H9 (cell line): ENCODE data around the gene GRIN2A. TPM values are rescaled to one million over a fixed set of nuclear protein-coding genes. Genes with fewer than 3 reads are reported as not detected.

ENCODE experiments used
- DNase-seq: peaks from one replicate; pipeline ENCODE4 v3.0.0-alpha.2; 2017
- H2AFZ ChIP-seq: one replicate; pipeline ENCODE4 v1.6.1; 2013; ENCODE audit warnings: mild to moderate bottlenecking, low read length, control low read depth, moderate library complexity
- H2AK5ac ChIP-seq: 2 replicates; pipeline ENCODE4 v1.6.1; 2013; ENCODE audit warnings: low read length, control low read depth, mixed read lengths; ENCODE audit not compliant: insufficient read length
- H2BK120ac ChIP-seq: one replicate; pipeline ENCODE4 v1.6.1; 2013; ENCODE audit warnings: low read depth, mild to moderate bottlenecking, low read length, control low read depth, inconsistent platforms; ENCODE audit not compliant: poor library complexity, severe bottlenecking
- H2BK12ac ChIP-seq: 2 replicates; pipeline ENCODE4 v1.6.1; 2013; ENCODE audit warnings: low read length, control low read depth, mixed read lengths, low read depth; ENCODE audit not compliant: insufficient read length
- H2BK15ac ChIP-seq: 2 replicates; pipeline ENCODE4 v1.6.1; 2013; ENCODE audit warnings: low read depth, low read length, control low read depth
- H2BK20ac ChIP-seq: one replicate; pipeline ENCODE4 v1.6.1; 2013; ENCODE audit warnings: low read depth, mild to moderate bottlenecking, low read length, control low read depth, inconsistent platforms; ENCODE audit not compliant: poor library complexity, severe bottlenecking
- H2BK5ac ChIP-seq: 2 replicates; pipeline ENCODE4 v1.6.1; 2013; ENCODE audit warnings: low read length, control low read depth, mixed read lengths; ENCODE audit not compliant: insufficient read length
- H3K14ac ChIP-seq: 2 replicates; pipeline ENCODE4 v1.6.1; 2013; ENCODE audit warnings: low read length, control low read depth; ENCODE audit not compliant: insufficient read depth
- H3K18ac ChIP-seq: 2 replicates; pipeline ENCODE4 v1.6.1; 2013; ENCODE audit warnings: low read depth, mild to moderate bottlenecking, mixed read lengths, low read length, control low read depth; ENCODE audit not compliant: insufficient read length
- H3K23ac ChIP-seq: 2 replicates; pipeline ENCODE4 v1.6.1; 2013; ENCODE audit warnings: low read length, control low read depth, mixed read lengths, low read depth; ENCODE audit not compliant: insufficient read length
- H3K23me2 ChIP-seq: 2 replicates; pipeline ENCODE4 v1.6.1; 2013; ENCODE audit warnings: low read depth, mild to moderate bottlenecking, mixed read lengths, low read length, control low read depth; ENCODE audit not compliant: insufficient read length, poor library complexity, severe bottlenecking
- H3K27ac ChIP-seq: 2 replicates; pipeline ENCODE4 v1.5.1; 2013; ENCODE audit warnings: low read length, control low read depth, mixed read lengths, low read depth; ENCODE audit not compliant: insufficient read length
- H3K27me3 ChIP-seq: 2 replicates; pipeline ENCODE4 v1.6.1; 2013; ENCODE audit warnings: low read length, control low read depth, inconsistent platforms; ENCODE audit not compliant: insufficient read depth
- H3K4ac ChIP-seq: 2 replicates; pipeline ENCODE4 v1.6.1; 2013; ENCODE audit warnings: low read depth, mild to moderate bottlenecking, control low read depth, inconsistent platforms, low read length, moderate library complexity
- H3K4me1 ChIP-seq: 2 replicates; pipeline ENCODE4 v1.6.1; 2013; ENCODE audit warnings: low read length, control low read depth, inconsistent platforms; ENCODE audit not compliant: insufficient read depth
- H3K4me2 ChIP-seq: 2 replicates; pipeline ENCODE4 v1.6.1; 2013; ENCODE audit warnings: low read length, control low read depth, mixed read lengths; ENCODE audit not compliant: insufficient read length, insufficient read depth
- H3K56ac ChIP-seq: 2 replicates; pipeline ENCODE4 v1.6.1; 2013; ENCODE audit warnings: low read depth, mild to moderate bottlenecking, mixed read lengths, low read length, control low read depth; ENCODE audit not compliant: insufficient read length
- H3K79me1 ChIP-seq: 2 replicates; pipeline ENCODE4 v1.6.1; 2013; ENCODE audit warnings: low read depth, mild to moderate bottlenecking, moderate library complexity, low read length, control low read depth, inconsistent platforms; ENCODE audit not compliant: insufficient read depth, poor library complexity, severe bottlenecking
- H3K79me2 ChIP-seq: 2 replicates; pipeline ENCODE4 v1.6.1; 2013; ENCODE audit warnings: low read length, control low read depth, inconsistent platforms; ENCODE audit not compliant: insufficient read depth
- H3K9ac ChIP-seq: 2 replicates; pipeline ENCODE4 v1.6.1; 2013; ENCODE audit warnings: low read length, control low read depth, mixed read lengths; ENCODE audit not compliant: insufficient read length; ENCODE audit errors: extremely low read depth
- H3K9me3 ChIP-seq: one replicate; pipeline ENCODE4 v1.6.1; 2013; ENCODE audit warnings: low read depth, low read length, inconsistent platforms; ENCODE audit not compliant: control insufficient read depth
- H3T11ph ChIP-seq: one replicate; pipeline ENCODE4 v1.6.1; 2013; ENCODE audit warnings: mild to moderate bottlenecking, low read length, control low read depth, inconsistent platforms
- H4K20me1 ChIP-seq: one replicate; pipeline ENCODE4 v1.6.1; 2013; ENCODE audit not compliant: control insufficient read depth, insufficient read length, insufficient read depth
- H4K5ac ChIP-seq: 2 replicates; pipeline ENCODE4 v1.6.1; 2013; ENCODE audit warnings: low read depth, mild to moderate bottlenecking, mixed read lengths, low read length, control low read depth; ENCODE audit not compliant: insufficient read length
- H4K8ac ChIP-seq: replicated peaks from 2 replicates; pipeline ENCODE4 v1.6.1; 2013; ENCODE audit warnings: low read length, control low read depth, mixed read lengths, low read depth; ENCODE audit not compliant: insufficient read length
- H4K91ac ChIP-seq: 2 replicates; pipeline ENCODE4 v1.6.1; 2013; ENCODE audit warnings: low read depth, mild to moderate bottlenecking, moderate library complexity, mixed read lengths, low read length, control low read depth; ENCODE audit not compliant: insufficient read length
- H3K27ac Mint-ChIP-seq, 3 experiments: 2 replicates in 2 of 3; 3 replicates in 1 of 3; pipeline ENCODE4 v1.8.0; 2020 to 2021; ENCODE audit warnings: mixed read lengths in 3 of 3, mild to moderate bottlenecking in 1 of 3, moderate library complexity in 1 of 3
- H3K27me3 Mint-ChIP-seq: 2 replicates; pipeline ENCODE4 v1.8.0; 2021; ENCODE audit warnings: low read depth, mild to moderate bottlenecking, moderate library complexity, mixed read lengths
- H3K36me3 Mint-ChIP-seq, 3 experiments: 2 replicates in 2 of 3; 3 replicates in 1 of 3; pipeline ENCODE4 v1.8.0; 2020 to 2021; ENCODE audit warnings: low read depth in 3 of 3, mixed read lengths in 3 of 3; ENCODE audit not compliant: insufficient read depth in 1 of 3
- H3K4me1 Mint-ChIP-seq, 2 experiments: 2 replicates each; pipeline ENCODE4 v1.8.0; 2020; ENCODE audit warnings: mixed read lengths in 2 of 2
- H3K4me3 Mint-ChIP-seq, 2 experiments: 2 replicates in 1 of 2; 3 replicates in 1 of 2; pipeline ENCODE4 v1.8.0; 2020 to 2021; ENCODE audit warnings: mild to moderate bottlenecking in 2 of 2, mixed read lengths in 2 of 2, moderate library complexity in 1 of 2
- H3K9me3 Mint-ChIP-seq, 2 experiments: 2 replicates in 1 of 2; 3 replicates in 1 of 2; pipeline ENCODE4 v1.8.0; 2020; ENCODE audit warnings: mild to moderate bottlenecking in 2 of 2, mixed read lengths in 2 of 2, moderate library complexity in 1 of 2
- WGBS: extraction: QIAGEN DNeasy Blood & Tissue Kit; methylation state at CpG from one replicate; pipeline ENCODE4 v1.1.7; 2013; ENCODE audit warnings: missing lambda C conversion rate, low lambda C conversion rate, mixed read lengths; ENCODE audit not compliant: insufficient read length; ENCODE audit errors: extremely low coverage; 5-methylcytosine and 5-hydroxymethylcytosine counted together
- total RNA-seq: library from RNA; stranded (reverse); gene quantifications from 2 replicates; pipeline ENCODE4 v1.2.1, GENCODE V29; 2021
- TF ChIP-seq, protein P1 (sequence below): fragments of 200-600 bp; sonication (generic); conservative IDR thresholded peaks from 3 replicates; pipeline ENCODE4 v1.8.0; 2021; ENCODE audit warnings: antibody characterized with exemption, mild to moderate bottlenecking

GRIN2A gene
- total RNA-seq, 1 experiment from 2014 or later: 1.5 TPM

- Histone ChIP-seq H3K27ac (no peak overlapping the region), H2BK120ac (no peak overlapping the region), H3K18ac (no peak overlapping the region), H3K27me3 (no peaks in the 10 kb centered on the region), H3K23me2 (no peaks in the 10 kb centered on the region), H4K8ac (no peak overlapping the region), H3K79me2 (no peaks in the 10 kb centered on the region), H2AFZ (no peak overlapping the region), H4K91ac (no peak overlapping the region), H2BK20ac (no peak overlapping the region), H3K9me3 (no peaks in the 10 kb centered on the region), H3K14ac (no peak overlapping the region), H2BK5ac (no peak overlapping the region), H3K4me1 (no peaks in the 10 kb centered on the region), H3K4me2 (no peak overlapping the region), H2BK12ac (no peak overlapping the region), H4K20me1 (no peaks in the 10 kb centered on the region), H2AK5ac (no peak overlapping the region), H3K4ac (no peak overlapping the region), H4K5ac (no peak overlapping the region), H3K56ac (no peak overlapping the region), H3K79me1 (no peaks in the 10 kb centered on the region), H3K9ac (no peak overlapping the region), H3T11ph (no peak overlapping the region), H3K23ac (no peak overlapping the region), H2BK15ac (no peak overlapping the region)
- peaks cover 6% of the 10 kb centered on the region for H3K27me3 Mint-ChIP-seq
- H3K36me3 Mint-ChIP-seq: peaks cover 0 to 14% (median 0%) of the 10 kb centered on the region in 3 experiments; a peak in 1 of 7 replicates
- WGBS: no CpG with 5 or more reads among the region's 2 CpGs
- DNase-seq: no peak
- H3K4me3 Mint-ChIP-seq: no peak overlapping the region
- no peak overlapping the region for H3K27ac Mint-ChIP-seq
- peaks cover 6 to 8% of the 10 kb centered on the region in 2 experiments; a peak in 3 of 4 replicates for H3K4me1 Mint-ChIP-seq
- TF ChIP-seq, protein P1, sequence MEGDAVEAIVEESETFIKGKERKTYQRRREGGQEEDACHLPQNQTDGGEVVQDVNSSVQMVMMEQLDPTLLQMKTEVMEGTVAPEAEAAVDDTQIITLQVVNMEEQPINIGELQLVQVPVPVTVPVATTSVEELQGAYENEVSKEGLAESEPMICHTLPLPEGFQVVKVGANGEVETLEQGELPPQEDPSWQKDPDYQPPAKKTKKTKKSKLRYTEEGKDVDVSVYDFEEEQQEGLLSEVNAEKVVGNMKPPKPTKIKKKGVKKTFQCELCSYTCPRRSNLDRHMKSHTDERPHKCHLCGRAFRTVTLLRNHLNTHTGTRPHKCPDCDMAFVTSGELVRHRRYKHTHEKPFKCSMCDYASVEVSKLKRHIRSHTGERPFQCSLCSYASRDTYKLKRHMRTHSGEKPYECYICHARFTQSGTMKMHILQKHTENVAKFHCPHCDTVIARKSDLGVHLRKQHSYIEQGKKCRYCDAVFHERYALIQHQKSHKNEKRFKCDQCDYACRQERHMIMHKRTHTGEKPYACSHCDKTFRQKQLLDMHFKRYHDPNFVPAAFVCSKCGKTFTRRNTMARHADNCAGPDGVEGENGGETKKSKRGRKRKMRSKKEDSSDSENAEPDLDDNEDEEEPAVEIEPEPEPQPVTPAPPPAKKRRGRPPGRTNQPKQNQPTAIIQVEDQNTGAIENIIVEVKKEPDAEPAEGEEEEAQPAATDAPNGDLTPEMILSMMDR: no peak
- H3K9me3 Mint-ChIP-seq: peaks cover 16% of the 10 kb centered on the region in 2 experiments
These were observed 49.3 kb upstream of the GRIN2A start for GRCh38 chr16:10231563-10231962.
